ENCODE data around the gene SEMG2.
A peak's percentile ranks its signal among the peaks of the same experiment; 100 is the strongest.

SEMG2 gene

GRCh38 chr20:45221076-45221475 lies at the start of gene SEMG2:
Gene SEMG2, plus strand, starts transcription at chr20:45221373. Its CDS starts 17 bp downstream, at chr20:45221390.
- DNase-seq, result no peak

- DNase-seq, result no peak
These were observed 47.7 kb upstream of the SEMG2 start for GRCh38 chr20:45173522-45173921.

GRCh38 chr20:45174434-45175364 lies 46.5 kb upstream of the SEMG2 start, which contains the start of gene PI3:
Gene PI3, plus strand, starts transcription at chr20:45174902. Its CDS starts 21 bp downstream, at chr20:45174923.
- no peak for DNase-seq

GRCh38 chr20:45176526-45177267 lies 44.5 kb upstream of the SEMG2 start:
- DNase-seq, result no peak

- no peak for DNase-seq
These were observed 42.0 kb upstream of the SEMG2 start for GRCh38 chr20:45179166-45179565.

GRCh38 chr20:45181639-45182038 lies 39.5 kb upstream of the SEMG2 start:
- DNase-seq, result no peak

- DNase-seq, result no peak
These were observed 38.1 kb upstream of the SEMG2 start for GRCh38 chr20:45183084-45183483.

- peak; percentile 12 for DNase-seq
These were observed 33.5 kb upstream of the SEMG2 start for GRCh38 chr20:45187693-45188092.

- no peak for DNase-seq
These were observed 32.0 kb upstream of the SEMG2 start for GRCh38 chr20:45189067-45189609.

- no peak for DNase-seq
These were observed 31.3 kb upstream of the SEMG2 start for GRCh38 chr20:45189861-45190260.

GRCh38 chr20:45191926-45192325 lies 29.2 kb upstream of the SEMG2 start:
- DNase-seq, result no peak

GRCh38 chr20:45193331-45193730 lies 27.8 kb upstream of the SEMG2 start:
- DNase-seq, result no peak

- DNase-seq, result no peak
These were observed 14.4 kb upstream of the SEMG2 start, which contains the start of gene SEMG1 for GRCh38 chr20:45206725-45207124. Gene SEMG1, plus strand, starts transcription at chr20:45207033. Its CDS starts 21 bp downstream, at chr20:45207054.

- DNase-seq, result no peak
These were observed 11.2 kb upstream of the SEMG2 start for GRCh38 chr20:45209924-45210323.

GRCh38 chr20:45211569-45212474 lies 9.4 kb upstream of the SEMG2 start:
- no peak for DNase-seq

GRCh38 chr20:45212836-45213235 lies 8.3 kb upstream of the SEMG2 start:
- no peak for DNase-seq

GRCh38 chr20:45218124-45218523 lies 3.0 kb upstream of the SEMG2 start:
- DNase-seq, result no peak

GRCh38 chr20:45218636-45219035 lies 2.5 kb upstream of the SEMG2 start:
- DNase-seq, result no peak

- no peak for DNase-seq
These were observed 2.0 kb downstream of the SEMG2 start for GRCh38 chr20:45223136-45223535.

GRCh38 chr20:45226287-45226686 lies 5.1 kb downstream of the SEMG2 start:
- DNase-seq, result no peak

- DNase-seq, result no peak
These were observed 8.3 kb downstream of the SEMG2 start for GRCh38 chr20:45229264-45230056.
